ENCODE results near the gene TACSTD2. TPM values are rescaled to one million over a fixed set of nuclear protein-coding genes. Genes with fewer than 3 reads are reported as not detected.
"Not testable (repeated sequence)": the region's sequence is repeated elsewhere in the genome, so short reads cannot be mapped to it uniquely, and the experiment has no call there.

TACSTD2 gene
- total RNA-seq, result 100 to 1,000 TPM; 219 to 310 TPM

GRCh38 chr1:58576727-58577653, at the start of gene TACSTD2:
TSS of gene TACSTD2 (minus strand) at chr1:58577252. CDS start at chr1:58577156, 96 bp downstream.
- no peaks in the 10 kb centered on the region for H3K9me3 ChIP-seq
- peak within 1 kb of the TSS; percentile 87 for H3K27ac ChIP-seq
- 5% methylated on average over 99 of the region's 107 CpGs for WGBS
- intact Hi-C loops (cut with DNase I), result no loop called here
- no peaks in the 10 kb centered on the region for H3K27me3 ChIP-seq (replicated peaks; ENCODE audit: insufficient read depth)
- H3K36me3 ChIP-seq, result no peaks in the 10 kb centered on the region
- H3K4me1 ChIP-seq (replicated peaks), result peaks cover 8% of the 10 kb centered on the region
- DNase-seq (ENCODE audit: low spot score), result peak; percentile 96
- peak within 1 kb of the TSS; percentile 52 to 60 for H3K4me3 ChIP-seq
- TF ChIP-seq POLR2AphosphoS5 (IDR thresholded peaks at IDR 0.05) (peak; percentile 78), POLR2A (IDR thresholded peaks at IDR 0.05) (peak; percentile 93), CTCF (IDR thresholded peaks at IDR 0.05) (peak in 1 of 4 experiments; percentile 31)

- TF ChIP-seq CTCF (IDR thresholded peaks at IDR 0.05) (no peak), POLR2A (IDR thresholded peaks at IDR 0.05) (no peak), POLR2AphosphoS5 (IDR thresholded peaks at IDR 0.05) (no peak)
- H3K9me3 ChIP-seq, result no peaks in the 10 kb centered on the region
- H3K4me1 ChIP-seq (replicated peaks), result no peaks in the 10 kb centered on the region
- intact Hi-C loops (cut with DNase I), result no loop called here
- H3K27ac ChIP-seq, result no peak overlapping the region
- no peaks in the 10 kb centered on the region for H3K27me3 ChIP-seq (replicated peaks; ENCODE audit: insufficient read depth)
- no peak for DNase-seq (ENCODE audit: low spot score)
- no peaks in the 10 kb centered on the region for H3K36me3 ChIP-seq
- H3K4me3 ChIP-seq, result no peak overlapping the region
These were observed 49.2 kb upstream of the TACSTD2 start for GRCh38 chr1:58626293-58626692.

DNA sequence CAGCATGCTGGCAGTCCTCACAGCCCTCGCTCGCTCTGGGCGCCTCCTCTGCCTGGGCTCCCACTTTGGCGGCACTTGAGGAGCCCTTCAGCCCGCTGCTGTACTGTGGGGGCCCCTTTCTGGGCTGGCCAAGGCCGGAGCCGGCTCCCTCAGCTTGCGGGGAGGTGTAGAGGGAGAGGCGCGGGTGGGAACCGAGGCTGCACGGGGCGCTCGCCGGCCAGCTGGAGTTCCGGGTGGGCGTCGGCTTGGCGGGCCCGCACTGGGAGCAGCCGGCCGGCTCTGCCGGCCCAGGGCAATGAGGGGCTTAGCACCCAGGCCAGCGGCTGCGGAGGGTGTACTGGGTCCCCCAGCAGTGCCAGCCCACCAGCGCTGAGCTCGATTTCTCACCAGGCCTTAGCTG, 46.2 kb upstream of the TACSTD2 start:
- H3K27ac ChIP-seq; intact Hi-C loops (cut with DNase I); H3K4me3 ChIP-seq; H3K9me3 ChIP-seq; H3K27me3 ChIP-seq (replicated peaks; ENCODE audit: insufficient read depth); DNase-seq (ENCODE audit: low spot score); H3K36me3 ChIP-seq; H3K4me1 ChIP-seq (replicated peaks): not testable (repeated sequence)
- over 99% methylated on average over 26 of the region's 27 CpGs for WGBS

GRCh38 chr1:58622571-58622970, 45.5 kb upstream of the TACSTD2 start:
- Histone ChIP-seq H3K36me3 (no peaks in the 10 kb centered on the region), H3K27ac (no peak overlapping the region), H3K27me3 (replicated peaks; ENCODE audit: insufficient read depth) (no peaks in the 10 kb centered on the region), H3K4me1 (replicated peaks) (peaks cover 3% of the 10 kb centered on the region), H3K9me3 (no peaks in the 10 kb centered on the region), H3K4me3 (no peak overlapping the region)
- 98% methylated on average over 6 of the region's 6 CpGs for WGBS
- TF ChIP-seq CTCF (IDR thresholded peaks at IDR 0.05) (no peak), POLR2A (IDR thresholded peaks at IDR 0.05) (no peak), POLR2AphosphoS5 (IDR thresholded peaks at IDR 0.05) (no peak)
- DNase-seq (ENCODE audit: low spot score), result no peak
- intact Hi-C loops (cut with DNase I), result no loop called here

GRCh38 chr1:58621391-58621790, 44.3 kb upstream of the TACSTD2 start:
- Histone ChIP-seq H3K9me3 (no peaks in the 10 kb centered on the region), H3K27ac (peak overlapping the region; percentile 80), H3K27me3 (replicated peaks; ENCODE audit: insufficient read depth) (no peaks in the 10 kb centered on the region), H3K36me3 (no peaks in the 10 kb centered on the region), H3K4me3 (no peak overlapping the region), H3K4me1 (replicated peaks) (peaks cover 3% of the 10 kb centered on the region)
- TF ChIP-seq POLR2A (IDR thresholded peaks at IDR 0.05) (no peak), CTCF (IDR thresholded peaks at IDR 0.05) (no peak), POLR2AphosphoS5 (IDR thresholded peaks at IDR 0.05) (no peak)
- 85% methylated on average over 3 of the region's 3 CpGs for WGBS
- no peak for DNase-seq (ENCODE audit: low spot score)
- intact Hi-C loops (cut with DNase I), result no loop called here
